SK-MEL-5 (cell line): Measurements from ENCODE around the gene TENM3. TPM values are rescaled to one million over a fixed set of nuclear protein-coding genes. Genes with fewer than 3 reads are reported as not detected.

Experiments used
- DNase-seq: peaks from one replicate; pipeline ENCODE4 v3.0.0-alpha.2; 2016; ENCODE audit warnings: low read depth, low spot score
- in situ Hi-C: cut with HindIII; loops from 2 replicates; pipeline ENCODE4 v1.10.0; 2016; ENCODE audit warnings: low sequenced_read_pairs, high pct_unique_total_duplicates, low pct_unique_long_range_greater_than_20kb
- total RNA-seq: library from RNA; depleted of rRNA; stranded (reverse); fragments of >200 nt; shearing (Covaris generic); gene quantifications from 2 replicates; pipeline ENCODE4 v1.2.3, GENCODE V29; 2014

TENM3 gene
- total RNA-seq, 1 experiment from 2014 or later, result 38.1 TPM

- in situ Hi-C loops, result no loop called here
- peak; percentile 92 for DNase-seq
These were observed 205.3 kb downstream of the TENM3 start for GRCh38 chr4:182448281-182449151.

GRCh38 chr4:182449186-182449929 lies 206.2 kb downstream of the TENM3 start:
- in situ Hi-C loops, result no loop called here
- peak; percentile 82 for DNase-seq

- DNase-seq, result no peak
- in situ Hi-C loops, result no loop called here
These were observed 206.8 kb downstream of the TENM3 start for GRCh38 chr4:182449930-182450439.

- in situ Hi-C loops, result no loop called here
- no peak for DNase-seq
These were observed 208.2 kb downstream of the TENM3 start for GRCh38 chr4:182451441-182451840.

- in situ Hi-C loops, result no loop called here
- no peak for DNase-seq
These were observed 210.6 kb downstream of the TENM3 start for GRCh38 chr4:182453830-182454229.

GRCh38 chr4:182454440-182455013 lies 211.3 kb downstream of the TENM3 start:
- in situ Hi-C loops, result no loop called here

GRCh38 chr4:182465114-182465513 lies 221.9 kb downstream of the TENM3 start:
- no peak for DNase-seq
- in situ Hi-C loops, result no loop called here

More at GRCh38 chr4:182454440-182455013, 211.3 kb downstream of the TENM3 start:
- DNase-seq, result no peak

GRCh38 chr4:182465979-182466378 lies 222.8 kb downstream of the TENM3 start:
- in situ Hi-C loops, result no loop called here
- DNase-seq, result no peak

GRCh38 chr4:182470215-182470614 lies 227.0 kb downstream of the TENM3 start:
- DNase-seq, result no peak
- in situ Hi-C loops, result no loop called here

- DNase-seq, result no peak
- in situ Hi-C loops, result no loop called here
These were observed 232.3 kb downstream of the TENM3 start for GRCh38 chr4:182475539-182475938.

- DNase-seq, result peak; percentile 80
- in situ Hi-C loops, result no loop called here
These were observed 235.3 kb downstream of the TENM3 start for GRCh38 chr4:182478475-182478874.

- DNase-seq, result no peak
- in situ Hi-C loops, result no loop called here
These were observed 240.5 kb downstream of the TENM3 start for GRCh38 chr4:182483685-182484084.

- in situ Hi-C loops, result no loop called here
These were observed 243.7 kb downstream of the TENM3 start for GRCh38 chr4:182486881-182487280.

GRCh38 chr4:182488896-182489295 lies 245.7 kb downstream of the TENM3 start:
- in situ Hi-C loops, result no loop called here
- no peak for DNase-seq

More at GRCh38 chr4:182486881-182487280, 243.7 kb downstream of the TENM3 start:
- DNase-seq, result no peak

GRCh38 chr4:182489607-182490006 lies 246.4 kb downstream of the TENM3 start:
- no peak for DNase-seq
- in situ Hi-C loops, result no loop called here

GRCh38 chr4:182491719-182492118 lies 248.5 kb downstream of the TENM3 start:
- no peak for DNase-seq
- in situ Hi-C loops, result no loop called here

- DNase-seq, result peak; percentile 65
- in situ Hi-C loops, result no loop called here
These were observed 249.2 kb downstream of the TENM3 start for GRCh38 chr4:182492423-182492822.

GRCh38 chr4:182493377-182493776 lies 250.2 kb downstream of the TENM3 start:
- DNase-seq, result no peak
- in situ Hi-C loops, result no loop called here
